ENCODE measurements around the gene STX8.

DNA sequence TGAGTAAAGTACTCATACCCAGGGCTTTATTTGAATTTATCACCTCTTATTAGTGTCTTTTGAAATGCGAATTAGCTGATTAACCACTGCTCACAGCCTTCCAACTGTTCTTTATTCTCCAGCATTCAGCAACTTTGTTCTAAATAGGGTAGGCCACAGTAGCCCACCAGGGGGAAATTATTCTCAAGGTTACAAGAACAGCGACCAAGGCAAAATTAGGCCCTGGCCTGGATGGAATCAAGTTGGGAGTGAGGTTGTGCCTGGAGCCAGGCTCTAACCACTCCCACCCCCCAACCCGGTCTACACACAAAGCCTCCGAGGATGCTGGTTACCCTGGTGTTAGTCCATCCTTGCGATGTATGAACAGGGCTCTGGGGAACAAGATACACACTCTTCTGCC lies 245.5 kb downstream of the STX8 start:
- TF ChIP-seq HNRNPUL1 (IDR thresholded peaks at IDR 0.05; ENCODE audit: low read length) (no peak), SIN3A (IDR thresholded peaks at IDR 0.05; ENCODE audit: borderline replicate concordance in 2 of 2, control insufficient read depth in 1 of 2, low read depth in 2 of 2, low read length in 2 of 2) (no peak), RNF2 (IDR thresholded peaks at IDR 0.05) (no peak)
